GM12891 (cell line): ENCODE measurements around the gene CCNL1.

Experiments
- PAX5 ChIP-seq: IDR thresholded peaks from 2 replicates; pipeline ENCODE4 v1.6.1; 2011; ENCODE audit warnings: low read length, moderate library complexity, mild to moderate bottlenecking; ENCODE audit not compliant: insufficient read depth, severe bottlenecking
- POLR2A ChIP-seq: IDR thresholded peaks from 2 replicates; pipeline ENCODE4 v1.6.1; 2011; ENCODE audit warnings: low read depth, low read length, control low read depth
- POLR2AphosphoS5 ChIP-seq: IDR thresholded peaks from 2 replicates; pipeline ENCODE4 v1.6.1; 2011; ENCODE audit warnings: low read depth, low read length, control low read depth
- POU2F2 ChIP-seq: IDR thresholded peaks from 2 replicates; pipeline ENCODE4 v1.6.1; 2011; ENCODE audit warnings: low read depth, mild to moderate bottlenecking, control low read depth, low read length, moderate library complexity
- SPI1 ChIP-seq: IDR thresholded peaks from 2 replicates; pipeline ENCODE4 v1.6.1; 2011; ENCODE audit warnings: low read depth, low read length, control low read depth
- TAF1 ChIP-seq: IDR thresholded peaks from 2 replicates; pipeline ENCODE4 v1.6.1; 2011; ENCODE audit warnings: low read depth, low read length, control low read depth

DNA sequence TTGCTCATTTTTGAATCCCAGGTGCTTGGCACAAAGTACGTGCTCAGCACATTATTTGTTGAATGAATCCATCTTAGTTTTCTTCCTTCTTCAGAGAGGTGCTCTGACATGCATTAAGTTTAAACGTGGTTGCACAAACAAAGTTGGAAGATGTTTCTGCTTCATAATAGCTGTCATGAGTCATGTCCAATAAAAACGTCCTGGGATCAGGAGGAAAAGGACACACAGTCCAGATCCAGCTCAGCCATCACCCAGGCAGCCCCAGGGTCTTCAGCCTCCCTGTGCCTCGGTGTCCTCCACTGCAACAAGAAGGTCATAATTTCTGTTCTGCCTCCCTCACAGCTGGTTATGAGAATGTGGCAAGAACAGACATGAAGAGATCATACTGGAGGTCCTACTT lies 55.4 kb downstream of the CCNL1 start:
- TF ChIP-seq POLR2A: no peak
- TF ChIP-seq TAF1: no peak
- TF ChIP-seq POLR2AphosphoS5: no peak
- no peak for TF ChIP-seq PAX5
- TF ChIP-seq SPI1: no peak
- TF ChIP-seq POU2F2: no peak
